Breast epithelium (tissue), 4 donors: Measurements from ENCODE around the gene MACROD2. TPM values are rescaled to one million over a fixed set of nuclear protein-coding genes. Genes with fewer than 3 reads are reported as not detected.
A peak's percentile ranks its signal among the peaks of the same experiment; 100 is the strongest.

Experiments used
- DNase-seq, 2 donors: peaks; one replicate each; pipeline ENCODE4 v3.0.0-alpha.2; 2019; ENCODE audit warnings: low spot score in 2 of 2
- H3K27ac ChIP-seq, 2 donors: fragments of 200-600 bp; sonication (generic) in 1 of 2; one replicate each; pipeline ENCODE4 v1.5.1; 2016 to 2019; ENCODE audit warnings: mild to moderate bottlenecking in 1 of 2
- H3K27me3 ChIP-seq, 2 donors: fragments of 200-600 bp; sonication (generic) in 1 of 2; one replicate each; pipeline versions ENCODE4 v1.5.1 to v1.6.0; 2017 to 2019; ENCODE audit warnings: control low read depth in 1 of 2, mild to moderate bottlenecking in 1 of 2
- H3K36me3 ChIP-seq: fragments of 200-600 bp; one replicate; pipeline ENCODE4 v1.5.1; 2019
- H3K4me1 ChIP-seq, 2 donors: fragments of 200-600 bp; sonication (generic); one replicate each; pipeline ENCODE4 v1.5.1; 2016 to 2019; ENCODE audit warnings: control low read depth in 1 of 2
- H3K4me3 ChIP-seq, 3 donors: fragments of 200-600 bp; sonication (generic); 1 replicate in 2 of 3; 2 replicates in 1 of 3; pipeline ENCODE4 v1.5.1; 2016 to 2019; ENCODE audit warnings: mild to moderate bottlenecking in 3 of 3, moderate library complexity in 2 of 3
- H3K9me3 ChIP-seq, 2 donors: fragments of 200-600 bp; sonication (generic) in 1 of 2; one replicate each; pipeline ENCODE4 v1.5.1; 2016 to 2019; ENCODE audit warnings: control low read depth in 1 of 2
- POLR2A ChIP-seq: fragments of 450-650 bp; IDR thresholded peaks from one replicate; pipeline ENCODE4 v1.6.1; 2016; ENCODE audit warnings: antibody characterized with exemption, mild to moderate bottlenecking, moderate library complexity
- POLR2AphosphoS5 ChIP-seq, 3 donors: sonication (generic); formaldehyde crosslinking; IDR thresholded peaks; one replicate each; pipeline ENCODE4 v1.6.1; 2017; ENCODE audit warnings: antibody characterized with exemption in 3 of 3
- intact Hi-C: fragments of 100-400 bp; cut with DNase I; formaldehyde crosslinking; loops from one replicate; pipeline ENCODE4 v1.15.1; 2023; ENCODE audit warnings: low total_unique reads
- total RNA-seq, 3 donors: library from RNA; depleted of rRNA; stranded (reverse); fragments of >200 nt; gene quantifications; one replicate each; pipeline ENCODE4 v1.1.0, GENCODE V29; 2016
- TF ChIP-seq, protein P1 (sequence below), 3 donors: fragments of 450-650 bp; IDR thresholded peaks; one replicate each; pipeline ENCODE4 v1.5.1; 2016 to 2017; ENCODE audit warnings: antibody characterized with exemption in 3 of 3, mild to moderate bottlenecking in 3 of 3, moderate library complexity in 3 of 3

The MACROD2 gene
- total RNA-seq, 3 donors from 2014 or later, result 6.7 to 26.8 (median 8.8) TPM

DNA sequence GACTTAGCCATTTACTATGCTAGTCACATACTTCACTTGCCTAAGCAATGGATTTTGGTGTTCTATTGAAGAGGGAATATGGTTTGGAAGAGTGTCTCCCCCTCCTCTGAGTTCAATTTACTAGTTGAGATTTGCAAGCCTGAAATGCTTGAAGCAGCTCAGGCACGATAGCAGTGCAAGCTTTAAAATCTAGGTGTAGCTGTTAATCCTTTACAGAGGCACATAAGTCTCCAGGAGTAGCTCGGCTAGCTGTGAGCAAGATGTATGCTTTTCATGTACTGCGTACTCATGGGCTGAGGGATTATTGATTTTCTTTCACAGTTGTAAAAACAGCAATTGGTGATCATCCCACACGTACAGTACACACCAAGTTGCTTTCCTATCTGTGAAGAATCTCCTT is 341.4 kb downstream of the MACROD2 start:
- TF ChIP-seq POLR2A (no peak), POLR2AphosphoS5 (IDR thresholded peaks at IDR 0.05) (no peak)
- TF ChIP-seq, protein P1, sequence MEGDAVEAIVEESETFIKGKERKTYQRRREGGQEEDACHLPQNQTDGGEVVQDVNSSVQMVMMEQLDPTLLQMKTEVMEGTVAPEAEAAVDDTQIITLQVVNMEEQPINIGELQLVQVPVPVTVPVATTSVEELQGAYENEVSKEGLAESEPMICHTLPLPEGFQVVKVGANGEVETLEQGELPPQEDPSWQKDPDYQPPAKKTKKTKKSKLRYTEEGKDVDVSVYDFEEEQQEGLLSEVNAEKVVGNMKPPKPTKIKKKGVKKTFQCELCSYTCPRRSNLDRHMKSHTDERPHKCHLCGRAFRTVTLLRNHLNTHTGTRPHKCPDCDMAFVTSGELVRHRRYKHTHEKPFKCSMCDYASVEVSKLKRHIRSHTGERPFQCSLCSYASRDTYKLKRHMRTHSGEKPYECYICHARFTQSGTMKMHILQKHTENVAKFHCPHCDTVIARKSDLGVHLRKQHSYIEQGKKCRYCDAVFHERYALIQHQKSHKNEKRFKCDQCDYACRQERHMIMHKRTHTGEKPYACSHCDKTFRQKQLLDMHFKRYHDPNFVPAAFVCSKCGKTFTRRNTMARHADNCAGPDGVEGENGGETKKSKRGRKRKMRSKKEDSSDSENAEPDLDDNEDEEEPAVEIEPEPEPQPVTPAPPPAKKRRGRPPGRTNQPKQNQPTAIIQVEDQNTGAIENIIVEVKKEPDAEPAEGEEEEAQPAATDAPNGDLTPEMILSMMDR (IDR thresholded peaks at IDR 0.05), result no peak
- H3K4me3 ChIP-seq, result peak overlapping the region in 2 of 3 donors; percentile 51 to 62
- no peak for DNase-seq
- H3K36me3 ChIP-seq, result no peaks in the 10 kb centered on the region
- H3K27ac ChIP-seq, result peak overlapping the region; percentile 48 to 62
- intact Hi-C loops, result no loop called here
- no peaks in the 10 kb centered on the region for H3K9me3 ChIP-seq
- no peaks in the 10 kb centered on the region for H3K27me3 ChIP-seq
- no peaks in the 10 kb centered on the region for H3K4me1 ChIP-seq

- Histone ChIP-seq H3K4me3 (peak within 1 kb of the TSS; percentile 31 to 62 (median 51)), H3K4me1 (no peaks in the 10 kb centered on the region), H3K27ac (peak within 1 kb of the TSS; percentile 48 to 62), H3K36me3 (no peaks in the 10 kb centered on the region), H3K9me3 (no peaks in the 10 kb centered on the region), H3K27me3 (no peaks in the 10 kb centered on the region)
- peak; percentile 74 to 88 for DNase-seq
- intact Hi-C loops, result no loop called here
- TF ChIP-seq, protein P1 (IDR thresholded peaks at IDR 0.05), result peak; percentile 63 to 82 (median 75)
- peak in 2 of 3 donors; percentile 34 to 83 for TF ChIP-seq POLR2AphosphoS5 (IDR thresholded peaks at IDR 0.05)
- no peak for TF ChIP-seq POLR2A
Measured at GRCh38 chr20:14337400-14338171, 342.3 kb downstream of the MACROD2 start, which contains the start of gene FLRT3. TSS of gene FLRT3 (minus strand) at chr20:14337612. CDS start at chr20:14327506, 10,106 bp downstream.

DNA sequence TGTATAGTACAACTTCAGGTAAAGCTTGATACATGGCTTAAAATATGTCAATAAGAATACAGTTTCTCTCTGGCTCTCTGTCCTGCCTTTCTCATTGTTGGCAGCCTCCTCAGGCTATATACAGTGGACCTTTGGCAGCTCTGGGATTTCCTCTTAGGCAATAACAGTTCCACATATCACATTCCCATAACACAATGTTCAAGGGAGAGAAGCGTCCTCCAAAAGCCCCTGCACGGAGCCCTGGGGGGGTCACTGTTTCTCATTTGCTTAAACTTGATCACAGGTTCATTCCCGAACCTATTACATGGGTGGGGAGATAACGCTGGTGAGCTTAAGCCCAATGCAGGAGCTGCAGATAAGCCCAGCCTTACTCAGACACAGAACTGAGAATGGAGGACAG is 346.5 kb downstream of the MACROD2 start:
- H3K4me1 ChIP-seq, result no peaks in the 10 kb centered on the region
- no peak overlapping the region for H3K4me3 ChIP-seq
- DNase-seq, result no peak
- H3K27ac ChIP-seq, result no peak overlapping the region
- H3K27me3 ChIP-seq, result no peaks in the 10 kb centered on the region
- peaks cover 3% of the 10 kb centered on the region for H3K36me3 ChIP-seq
- no peaks in the 10 kb centered on the region for H3K9me3 ChIP-seq
- intact Hi-C loops, result no loop called here
- TF ChIP-seq POLR2A, result no peak

DNA sequence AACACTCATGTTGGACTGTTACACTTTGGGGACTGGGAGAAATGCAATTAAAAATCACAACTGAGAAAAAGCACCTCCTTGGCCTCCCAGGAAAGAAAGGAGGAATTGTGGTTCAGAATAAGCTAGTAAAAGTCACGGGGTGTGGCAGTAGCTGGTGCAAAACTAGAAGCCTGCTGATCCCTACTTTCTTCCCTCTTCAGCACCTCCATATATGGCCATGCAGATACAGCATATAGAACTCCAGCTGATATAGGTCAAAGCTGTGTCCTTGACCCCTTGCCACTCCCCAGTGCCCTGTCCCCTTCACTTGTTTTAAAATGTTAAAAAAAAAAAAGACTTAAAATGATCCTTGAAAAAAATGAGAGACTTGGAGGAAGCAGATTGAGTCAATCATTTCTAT is 347.6 kb downstream of the MACROD2 start:
- no peak for DNase-seq
- TF ChIP-seq POLR2AphosphoS5 (IDR thresholded peaks at IDR 0.05) (no peak), POLR2A (no peak)
- TF ChIP-seq, protein P1 (IDR thresholded peaks at IDR 0.05), result no peak
- Histone ChIP-seq H3K27me3 (no peaks in the 10 kb centered on the region), H3K4me3 (no peak overlapping the region), H3K36me3 (peaks cover 3% of the 10 kb centered on the region), H3K9me3 (no peaks in the 10 kb centered on the region), H3K4me1 (no peaks in the 10 kb centered on the region), H3K27ac (no peak overlapping the region)
- intact Hi-C loops, result no loop called here

- H3K27ac ChIP-seq, result no peak overlapping the region
- DNase-seq, result no peak
- H3K9me3 ChIP-seq, result no peaks in the 10 kb centered on the region
- no peak overlapping the region for H3K4me3 ChIP-seq
- intact Hi-C loops, result no loop called here
- H3K4me1 ChIP-seq, result no peaks in the 10 kb centered on the region
- H3K27me3 ChIP-seq, result no peaks in the 10 kb centered on the region
- peaks cover 3% of the 10 kb centered on the region for H3K36me3 ChIP-seq
- TF ChIP-seq POLR2AphosphoS5 (IDR thresholded peaks at IDR 0.05) (no peak), POLR2A (no peak)
- TF ChIP-seq, protein P1 (IDR thresholded peaks at IDR 0.05), result no peak
Measured at GRCh38 chr20:14343491-14344065, 348.3 kb downstream of the MACROD2 start.
